Smooth muscle cell of the brain vasculature (primary cell): ENCODE measurements around the gene CCNY.
A peak's percentile ranks its signal among the peaks of the same experiment; 100 is the strongest.

Source experiments
- DNase-seq: peaks from one replicate; pipeline ENCODE4 v3.0.0-alpha.2; 2012; ENCODE audit warnings: low read depth, low spot score

CCNY gene

DNA sequence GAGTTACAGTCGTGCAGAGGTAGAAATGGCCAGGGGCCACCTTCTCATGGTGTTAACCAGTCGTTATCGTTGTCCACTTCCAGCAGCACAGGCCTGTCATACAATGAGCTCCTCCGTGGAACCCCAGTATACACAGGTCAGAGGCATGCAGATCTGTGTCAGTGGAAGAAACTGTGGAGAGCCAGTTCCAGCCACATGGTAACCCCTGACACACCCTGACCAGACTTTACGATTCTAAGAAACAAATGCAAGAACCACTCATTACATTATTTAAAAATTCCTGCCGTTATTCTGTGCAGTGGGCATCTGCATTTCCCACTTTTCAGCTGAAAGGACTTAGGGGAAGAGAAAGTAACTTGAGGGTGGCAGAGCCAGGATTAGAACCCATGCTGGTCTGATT, 245.3 kb downstream of the CCNY start:
- DNase-seq, result no peak

DNA sequence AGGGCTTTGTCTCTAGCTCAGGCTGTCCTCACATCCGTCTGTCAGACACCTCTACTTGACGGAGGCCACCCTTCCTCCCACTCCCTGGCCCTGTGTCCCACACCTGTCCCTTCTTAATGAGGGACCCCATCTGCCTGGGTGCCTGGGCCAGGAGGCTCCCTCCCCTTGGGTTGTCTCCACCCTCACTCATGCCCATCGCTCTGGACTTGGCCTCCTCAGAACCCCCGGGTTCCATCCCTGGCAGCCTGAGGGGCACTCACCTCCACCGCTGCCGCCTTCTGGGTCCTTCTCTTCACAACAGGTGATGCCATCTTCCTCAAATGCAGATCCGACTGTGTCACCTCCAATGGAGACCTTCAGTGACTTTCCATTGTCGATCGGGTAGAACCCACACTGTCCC, 248.6 kb downstream of the CCNY start:
- no peak for DNase-seq

DNA sequence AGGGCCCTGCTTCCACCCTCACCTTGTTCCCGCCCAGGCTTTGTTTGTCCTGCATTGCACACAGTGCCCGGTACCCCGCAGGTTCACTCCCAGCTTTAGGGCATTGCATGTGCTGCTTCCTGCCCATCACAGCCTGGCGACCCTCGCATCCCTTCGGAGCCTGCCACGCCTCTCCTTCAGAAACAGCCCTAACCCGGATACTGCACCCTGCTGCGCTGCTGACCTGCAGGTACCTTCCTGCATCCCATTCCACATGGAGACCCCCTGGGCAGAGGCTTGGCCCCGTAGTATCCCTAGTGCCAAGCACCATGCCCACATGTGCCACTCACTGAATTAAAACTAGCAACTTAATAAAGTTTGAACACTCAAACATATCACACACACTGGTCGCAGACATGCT, 249.0 kb downstream of the CCNY start:
- no peak for DNase-seq

DNA sequence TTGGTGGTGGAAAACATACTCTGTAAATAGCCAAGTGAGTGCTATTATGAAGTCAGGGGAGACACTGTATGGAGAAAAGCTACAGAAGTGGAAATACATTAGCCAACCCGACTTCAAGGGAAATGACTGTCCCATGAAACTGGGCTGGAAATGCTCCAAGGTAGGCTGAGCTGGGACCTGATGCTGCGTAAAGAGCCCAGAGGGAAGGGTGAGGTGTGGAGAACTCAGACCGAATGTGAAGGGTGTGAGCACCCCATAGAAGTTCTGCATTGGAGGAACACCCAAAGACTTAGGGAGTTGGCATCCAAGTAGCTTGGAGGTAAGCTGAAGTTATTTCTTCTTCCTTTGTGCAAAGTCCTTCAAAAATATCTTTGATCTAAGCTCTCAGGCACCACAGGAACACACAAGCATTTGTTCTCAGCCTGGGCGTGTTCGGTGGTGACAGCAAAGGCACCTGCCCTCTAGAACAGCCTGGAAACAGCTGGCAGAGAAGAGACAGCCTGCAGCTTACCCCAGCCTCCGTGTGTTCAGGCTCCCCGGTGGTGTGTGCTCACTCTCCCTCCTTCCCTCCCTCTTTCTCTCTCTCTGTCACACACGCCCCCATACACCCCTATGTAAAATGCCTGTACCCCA, 249.7 kb downstream of the CCNY start:
- DNase-seq, result no peak

DNA sequence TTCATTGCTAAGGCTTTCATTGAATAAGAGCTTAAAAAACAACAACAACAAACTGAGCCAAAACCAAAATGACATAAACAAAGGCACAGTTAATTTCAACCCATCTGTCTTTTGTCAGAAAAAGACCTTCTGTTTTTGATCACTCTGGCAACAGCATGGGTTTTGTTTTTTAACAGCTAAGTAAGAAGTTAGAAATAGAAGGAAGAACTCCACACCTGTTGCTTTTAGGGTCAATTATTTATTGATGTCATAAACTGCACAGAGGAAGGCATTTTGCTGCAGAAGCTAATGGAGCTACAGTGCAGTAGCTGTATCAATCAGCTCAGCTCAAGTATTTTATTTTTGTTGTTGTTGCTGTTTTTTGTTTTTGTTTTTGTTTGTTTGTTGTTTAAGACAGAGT, 252.5 kb downstream of the CCNY start:
- no peak for DNase-seq

DNA sequence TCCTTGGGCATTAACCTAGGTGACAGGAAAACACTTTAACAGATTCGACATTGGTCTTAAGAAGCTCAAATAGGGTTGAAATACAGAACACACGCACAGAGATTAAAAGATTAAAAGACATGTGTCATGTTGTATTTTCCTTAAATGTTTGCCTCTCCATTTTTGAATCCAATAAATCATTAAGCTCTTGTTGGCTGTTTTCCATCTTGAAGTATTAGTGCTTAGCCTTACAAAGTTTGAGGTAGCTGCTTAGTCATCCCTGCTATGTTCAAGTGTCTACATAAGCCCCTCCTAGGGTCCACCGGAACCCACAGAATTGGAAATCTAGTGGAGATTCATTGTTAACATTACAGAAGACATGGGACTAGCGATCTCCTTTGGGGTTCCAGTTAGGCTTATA, 256.1 kb downstream of the CCNY start:
- no peak for DNase-seq

DNA sequence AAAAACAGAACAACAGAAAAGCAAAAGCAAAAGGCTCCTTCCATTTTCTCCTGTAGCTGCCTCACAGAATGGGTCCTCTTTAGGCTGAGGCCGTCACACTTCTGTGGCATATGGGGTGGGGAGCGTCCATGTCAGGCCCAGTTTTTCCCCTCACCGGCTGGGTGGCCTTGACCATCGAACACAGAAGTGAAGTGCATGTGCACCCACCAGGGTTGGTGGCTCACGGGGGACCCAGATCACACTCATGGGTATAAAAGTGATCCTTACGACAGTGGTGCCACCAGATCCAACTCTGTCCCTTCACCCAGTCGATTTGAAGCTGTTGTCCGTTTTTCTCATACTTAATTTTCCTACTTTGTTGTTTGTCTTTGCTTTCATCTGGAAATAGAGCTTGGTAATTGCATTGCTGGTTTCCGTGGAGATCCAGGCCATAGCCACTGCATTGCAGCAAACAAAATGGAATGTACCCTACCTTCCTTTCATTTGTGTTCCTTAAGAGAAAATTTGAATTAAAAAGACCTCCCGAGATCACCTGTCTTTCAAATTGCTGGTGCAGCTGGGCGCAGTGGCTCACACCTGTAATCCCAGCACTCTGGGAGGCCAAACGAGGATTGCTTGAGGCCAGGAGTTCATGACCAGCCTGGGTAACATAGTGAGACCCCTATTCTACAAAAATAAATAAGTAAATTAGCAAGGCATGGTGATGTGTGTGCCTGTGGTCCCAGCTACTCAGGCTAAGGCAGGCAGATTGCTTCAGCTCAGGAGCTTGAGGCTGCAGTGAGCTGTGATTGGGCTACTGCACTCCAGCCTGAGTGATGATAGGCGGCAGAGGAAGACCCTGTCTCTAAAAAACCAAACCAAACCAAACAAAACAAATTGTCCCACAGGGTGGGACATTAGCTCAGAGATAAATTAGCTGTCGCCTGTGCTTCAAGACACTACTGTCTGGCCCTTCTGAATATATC, 258.1 kb downstream of the CCNY start:
- DNase-seq, result no peak

DNA sequence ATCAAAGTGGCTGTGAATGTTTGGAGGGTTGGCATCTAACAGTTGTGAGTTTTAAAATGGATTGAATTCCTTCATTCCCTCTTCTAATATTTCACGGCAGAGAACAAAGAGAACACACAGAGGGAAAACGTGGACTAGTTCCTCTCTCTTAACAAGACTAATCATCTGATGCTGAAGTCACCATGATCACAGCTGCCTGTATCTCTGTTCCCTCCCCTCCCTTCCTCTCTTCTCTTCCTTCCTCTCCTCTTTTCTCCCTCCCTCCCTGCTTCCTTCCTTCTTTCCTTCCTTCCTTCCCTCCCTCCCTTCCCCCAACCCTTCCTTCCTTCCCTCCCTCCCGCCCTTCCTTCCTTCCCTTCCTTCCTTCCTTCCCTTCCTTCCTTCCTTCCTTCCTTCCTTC, 258.8 kb downstream of the CCNY start:
- DNase-seq, result no peak

DNA sequence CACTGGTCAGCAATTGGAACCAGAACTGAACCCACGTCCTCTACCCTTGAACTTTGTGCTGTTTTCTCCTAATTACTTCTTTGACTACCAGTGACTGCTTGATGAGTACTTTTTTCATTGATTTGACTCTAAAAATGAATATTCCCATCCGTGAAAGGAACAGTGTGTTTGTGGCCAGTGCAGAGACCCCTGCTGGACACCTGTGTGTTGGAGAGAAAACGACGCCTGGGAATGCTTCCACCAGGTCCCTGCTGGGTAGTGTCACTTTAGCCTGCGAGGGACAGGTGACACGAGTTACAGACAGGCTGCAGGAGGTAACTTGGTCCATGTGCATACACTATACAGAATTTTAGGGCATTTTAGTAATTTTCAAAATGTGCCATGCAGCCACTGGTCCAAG, 262.1 kb downstream of the CCNY start:
- no peak for DNase-seq

DNA sequence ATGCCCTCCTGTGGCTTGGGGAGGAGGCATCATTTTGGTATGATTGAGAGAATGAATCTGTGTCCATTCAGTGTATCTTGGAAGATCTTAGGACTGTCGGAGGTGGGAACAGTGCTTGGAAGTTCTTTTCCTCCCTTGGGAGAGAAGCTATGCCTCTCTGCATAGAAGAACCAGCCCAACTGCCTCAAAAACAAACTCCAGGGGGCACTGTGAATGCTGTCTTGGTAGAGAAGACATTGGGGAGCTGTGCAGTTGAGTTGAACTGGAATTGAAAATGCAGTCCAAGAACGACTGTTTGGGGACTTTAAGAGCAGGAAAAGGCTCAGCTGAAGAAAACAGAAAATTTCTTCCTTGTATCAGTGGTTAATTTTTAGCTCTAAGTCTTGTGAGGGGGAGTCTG, 263.9 kb downstream of the CCNY start:
- DNase-seq, result no peak

DNA sequence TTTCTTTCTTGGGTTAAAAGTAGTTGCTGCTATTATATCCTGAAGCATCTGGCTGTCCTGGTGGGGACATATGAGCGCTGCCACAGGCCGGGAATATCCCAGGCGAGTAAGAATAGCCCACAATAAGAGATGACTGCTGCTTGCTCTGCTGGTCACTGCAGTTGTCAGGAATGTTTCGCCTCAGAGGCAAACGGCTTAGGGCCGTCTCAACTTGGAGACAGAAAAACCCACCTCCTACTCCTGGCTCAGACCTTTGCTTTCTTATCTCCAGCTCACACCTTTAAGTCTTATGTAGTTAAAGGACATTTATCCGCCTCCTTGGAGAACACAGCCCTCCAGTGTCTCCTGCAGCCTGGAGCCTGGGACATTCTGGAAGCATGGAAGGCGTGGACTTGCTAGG, 268.9 kb downstream of the CCNY start, which contains the start of gene GJD4:
GJD4 (plus strand) TSS at position 151 of the 400 bp plus-strand sequence; CDS start at position 378, 227 bp downstream.
- no peak for DNase-seq

DNA sequence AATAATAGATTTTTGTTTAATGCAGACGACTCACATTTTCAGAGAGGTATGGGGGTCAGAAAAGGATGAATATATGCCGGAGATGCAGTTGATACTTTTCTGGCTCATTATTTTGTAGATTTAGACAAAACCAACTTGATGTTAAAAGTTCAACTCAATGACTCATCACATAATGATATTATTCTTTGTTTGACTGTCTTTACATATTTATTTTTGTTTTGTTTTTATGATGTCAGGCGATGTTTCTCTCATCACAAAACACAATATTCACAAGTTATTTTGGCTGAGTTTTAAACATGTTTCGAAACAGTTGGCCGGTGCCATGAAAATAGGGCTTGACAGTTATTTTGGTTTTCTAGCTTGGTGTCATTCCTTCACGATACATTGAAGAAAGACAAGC, 270.1 kb downstream of the CCNY start:
- DNase-seq, result peak; percentile 12

DNA sequence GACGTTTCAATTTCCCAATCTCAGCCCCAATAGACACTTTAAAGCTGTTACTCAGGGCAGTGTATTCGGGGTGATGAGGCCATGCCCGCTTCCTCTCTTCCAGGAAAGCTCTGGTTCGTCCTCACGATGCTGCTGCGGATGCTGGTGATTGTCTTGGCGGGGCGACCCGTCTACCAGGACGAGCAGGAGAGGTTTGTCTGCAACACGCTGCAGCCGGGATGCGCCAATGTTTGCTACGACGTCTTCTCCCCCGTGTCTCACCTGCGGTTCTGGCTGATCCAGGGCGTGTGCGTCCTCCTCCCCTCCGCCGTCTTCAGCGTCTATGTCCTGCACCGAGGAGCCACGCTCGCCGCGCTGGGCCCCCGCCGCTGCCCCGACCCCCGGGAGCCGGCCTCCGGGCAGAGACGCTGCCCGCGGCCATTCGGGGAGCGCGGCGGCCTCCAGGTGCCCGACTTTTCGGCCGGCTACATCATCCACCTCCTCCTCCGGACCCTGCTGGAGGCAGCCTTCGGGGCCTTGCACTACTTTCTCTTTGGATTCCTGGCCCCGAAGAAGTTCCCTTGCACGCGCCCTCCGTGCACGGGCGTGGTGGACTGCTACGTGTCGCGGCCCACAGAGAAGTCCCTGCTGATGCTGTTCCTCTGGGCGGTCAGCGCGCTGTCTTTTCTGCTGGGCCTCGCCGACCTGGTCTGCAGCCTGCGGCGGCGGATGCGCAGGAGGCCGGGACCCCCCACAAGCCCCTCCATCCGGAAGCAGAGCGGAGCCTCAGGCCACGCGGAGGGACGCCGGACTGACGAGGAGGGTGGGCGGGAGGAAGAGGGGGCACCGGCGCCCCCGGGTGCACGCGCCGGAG, 271.4 kb downstream of the CCNY start:
- DNase-seq, result no peak

DNA sequence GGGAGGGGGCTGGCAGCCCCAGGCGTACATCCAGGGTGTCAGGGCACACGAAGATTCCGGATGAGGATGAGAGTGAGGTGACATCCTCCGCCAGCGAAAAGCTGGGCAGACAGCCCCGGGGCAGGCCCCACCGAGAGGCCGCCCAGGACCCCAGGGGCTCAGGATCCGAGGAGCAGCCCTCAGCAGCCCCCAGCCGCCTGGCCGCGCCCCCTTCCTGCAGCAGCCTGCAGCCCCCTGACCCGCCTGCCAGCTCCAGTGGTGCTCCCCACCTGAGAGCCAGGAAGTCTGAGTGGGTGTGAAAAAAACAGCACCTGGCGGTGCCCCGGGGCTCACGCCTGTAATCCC, 272.0 kb downstream of the CCNY start:
- no peak for DNase-seq

DNA sequence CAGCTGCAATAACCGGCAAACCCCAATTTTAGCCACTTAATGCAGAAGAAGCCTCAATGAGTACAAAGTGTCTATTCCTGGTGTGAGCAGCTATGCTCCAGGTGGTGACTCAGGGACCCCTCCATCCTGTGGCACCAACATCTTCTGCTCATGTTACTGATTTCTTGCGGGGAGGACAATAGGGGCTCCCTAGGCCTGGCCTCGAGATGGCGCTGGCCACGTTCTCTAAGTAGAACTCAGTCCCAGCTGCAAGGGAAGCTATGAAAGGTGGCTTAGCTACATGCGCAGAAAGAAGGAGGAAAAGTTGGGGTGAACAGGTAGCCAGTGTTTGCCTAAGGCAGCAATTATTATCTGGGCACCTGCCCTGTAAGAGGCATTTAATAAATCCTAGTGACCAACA, 275.4 kb downstream of the CCNY start:
- no peak for DNase-seq

DNA sequence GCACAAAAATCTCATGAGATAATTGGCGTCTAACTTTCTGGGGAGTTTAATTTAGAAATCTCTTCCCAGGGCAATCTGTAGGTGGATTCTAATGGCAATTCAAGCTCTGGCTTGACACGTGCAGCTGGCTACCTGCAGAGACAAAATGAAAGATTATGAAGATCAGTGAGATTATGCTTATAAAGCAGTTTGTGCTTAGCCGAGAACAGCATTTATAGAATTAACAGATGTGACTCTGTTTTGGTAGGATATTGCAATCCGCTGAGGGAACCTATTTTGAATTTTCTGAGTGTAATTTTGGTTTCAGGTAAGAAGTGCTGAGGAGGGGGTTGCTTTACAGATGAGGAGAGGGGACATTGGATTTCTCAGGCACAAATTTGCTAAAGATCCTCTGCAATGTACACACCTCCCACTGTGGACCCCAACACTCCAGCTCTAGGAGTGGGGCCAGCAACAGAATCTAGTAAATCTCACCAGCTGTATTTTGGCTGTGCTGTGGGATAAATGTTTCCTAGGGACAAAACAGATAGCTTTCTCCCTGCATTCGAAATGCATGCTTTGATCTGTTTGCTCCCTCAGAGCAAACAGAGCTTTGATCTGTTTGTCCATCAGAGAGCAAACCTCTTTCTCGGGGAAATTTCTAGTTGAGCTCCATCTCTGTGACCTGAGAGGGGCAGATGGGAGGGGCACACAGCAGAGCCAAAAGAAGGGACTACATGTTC, 276.2 kb downstream of the CCNY start:
- no peak for DNase-seq

DNA sequence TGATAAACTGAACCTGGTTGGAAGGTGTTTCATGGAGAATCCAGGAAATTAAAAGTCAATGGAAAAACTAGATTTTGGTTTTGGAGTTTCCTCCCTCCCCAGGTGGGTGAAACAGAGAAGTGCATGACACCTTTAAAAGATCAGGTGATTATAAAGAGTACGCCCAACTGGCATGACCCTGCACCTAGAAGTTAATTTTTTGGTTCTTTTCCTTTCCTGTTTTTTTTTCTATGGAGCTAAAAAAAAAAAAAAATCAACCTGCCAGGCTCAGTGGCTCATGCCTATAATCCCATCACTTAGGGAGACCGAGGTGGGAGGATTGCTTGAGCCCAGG, 276.8 kb downstream of the CCNY start:
- DNase-seq, result no peak

DNA sequence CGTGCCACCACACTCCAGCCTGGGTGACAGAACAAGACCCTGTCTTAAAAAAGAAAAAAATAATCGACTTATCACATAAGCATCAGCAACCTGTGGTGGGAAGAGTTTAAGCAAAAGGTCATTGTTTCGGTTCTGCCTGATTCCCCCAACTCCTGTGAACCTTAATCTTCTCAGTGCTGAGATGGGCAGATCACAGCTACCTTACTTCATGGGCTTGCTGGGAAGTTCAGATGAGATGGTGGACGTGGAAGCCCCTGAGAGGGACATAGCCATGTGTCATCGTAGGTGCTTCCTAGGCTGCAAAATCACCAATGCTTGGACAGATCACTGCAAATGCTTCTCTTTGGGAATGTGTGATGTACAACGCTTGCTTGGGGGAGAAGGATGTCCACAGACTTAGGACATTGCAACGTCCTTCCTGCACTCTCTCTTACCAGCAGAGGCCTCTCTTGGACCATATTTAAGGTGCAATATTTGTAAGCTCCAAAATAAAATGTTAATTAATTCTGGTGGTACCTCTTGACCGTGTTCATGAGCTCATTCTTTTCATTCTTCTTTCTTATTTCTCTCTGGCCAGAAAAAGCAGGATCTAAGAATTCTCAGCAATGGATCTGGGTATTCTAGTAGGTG, 277.4 kb downstream of the CCNY start:
- DNase-seq, result no peak

DNA sequence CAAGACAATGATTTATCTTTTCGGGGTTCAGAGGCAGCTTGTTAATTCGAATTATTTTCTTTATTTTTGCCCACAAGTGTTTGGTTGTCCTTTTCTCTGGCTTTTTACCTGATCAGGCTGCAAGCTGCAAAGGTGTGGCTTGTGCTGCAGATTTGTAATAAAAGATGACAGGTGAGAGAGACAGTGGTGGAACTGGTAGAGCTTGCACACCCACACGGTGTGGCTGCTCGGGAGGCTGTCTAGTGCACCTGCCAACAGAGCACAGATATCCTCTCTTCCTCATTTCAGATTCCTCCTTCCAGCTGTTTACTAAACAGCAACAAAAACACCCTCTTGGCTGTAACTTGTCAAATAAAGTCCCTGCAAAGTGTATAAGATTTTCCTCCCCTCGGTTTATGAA, 278.0 kb downstream of the CCNY start:
- DNase-seq, result no peak
